ENCODE results near the gene AP1M2. TPM values are rescaled to one million over a fixed set of nuclear protein-coding genes. Genes with fewer than 3 reads are reported as not detected.

AP1M2 gene
- total RNA-seq, 1 experiment from 2014 or later: 10.1 TPM

DNA sequence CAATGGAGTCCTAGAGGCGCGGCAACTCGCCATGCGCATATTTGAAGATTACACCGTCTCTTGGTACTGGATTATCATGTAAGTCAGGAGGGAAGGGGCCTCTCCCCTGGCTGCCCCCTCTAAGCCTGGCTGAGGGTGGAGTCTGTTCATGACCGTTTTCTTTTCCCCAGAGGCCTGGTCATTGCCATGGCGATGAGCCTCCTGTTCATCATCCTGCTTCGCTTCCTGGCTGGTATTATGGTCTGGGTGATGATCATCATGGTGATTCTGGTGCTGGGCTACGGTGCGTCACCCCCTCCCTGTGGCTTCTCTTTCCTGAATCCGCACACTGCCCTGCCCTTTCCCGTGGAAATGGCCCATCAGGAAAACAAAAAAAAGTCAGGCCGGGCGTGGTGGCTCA, 44.8 kb upstream of the AP1M2 start:
- Histone ChIP-seq H3K27ac (ENCODE audit: low read length) (no peak overlapping the region), H3K27me3 (ENCODE audit: control insufficient read depth, insufficient read depth, low read length) (no peaks in the 10 kb centered on the region), H3K4me3 (ENCODE audit: low read depth in 2 of 2, low read length in 2 of 2) (no peak overlapping the region), H3K9me3 (ENCODE audit: control insufficient read depth, insufficient read depth, low read depth, low read length) (no peaks in the 10 kb centered on the region), H3K36me3 (ENCODE audit: control insufficient read depth, insufficient read depth, low read length) (no peaks in the 10 kb centered on the region), H3K4me1 (ENCODE audit: control insufficient read depth, insufficient read depth, low read length) (no peaks in the 10 kb centered on the region)
- BruUV-seq (replicated peaks): no TSS peak
- ATAC-seq: no peak
- ChIA-PET CTCF (no interaction called here), POLR2A (no interaction called here)
- in situ Hi-C loops (cut with HindIII; ENCODE audit: low pct_unique_long_range_greater_than_20kb, low sequenced_read_pairs): no loop called here
- intact Hi-C loops (cut with micrococcal nuclease; ENCODE audit: unreplicated experiment): no loop called here
- TF ChIP-seq TCF7L2 (IDR thresholded peaks at IDR 0.05; ENCODE audit: low read depth, low read length) (no peak), SIN3A (IDR thresholded peaks at IDR 0.05; ENCODE audit: borderline replicate concordance, insufficient read depth, low read depth, low read length) (no peak), POLR2AphosphoS5 (IDR thresholded peaks at IDR 0.05; ENCODE audit: low read depth, low read length) (no peak)
- TF ChIP-seq, protein P1, sequence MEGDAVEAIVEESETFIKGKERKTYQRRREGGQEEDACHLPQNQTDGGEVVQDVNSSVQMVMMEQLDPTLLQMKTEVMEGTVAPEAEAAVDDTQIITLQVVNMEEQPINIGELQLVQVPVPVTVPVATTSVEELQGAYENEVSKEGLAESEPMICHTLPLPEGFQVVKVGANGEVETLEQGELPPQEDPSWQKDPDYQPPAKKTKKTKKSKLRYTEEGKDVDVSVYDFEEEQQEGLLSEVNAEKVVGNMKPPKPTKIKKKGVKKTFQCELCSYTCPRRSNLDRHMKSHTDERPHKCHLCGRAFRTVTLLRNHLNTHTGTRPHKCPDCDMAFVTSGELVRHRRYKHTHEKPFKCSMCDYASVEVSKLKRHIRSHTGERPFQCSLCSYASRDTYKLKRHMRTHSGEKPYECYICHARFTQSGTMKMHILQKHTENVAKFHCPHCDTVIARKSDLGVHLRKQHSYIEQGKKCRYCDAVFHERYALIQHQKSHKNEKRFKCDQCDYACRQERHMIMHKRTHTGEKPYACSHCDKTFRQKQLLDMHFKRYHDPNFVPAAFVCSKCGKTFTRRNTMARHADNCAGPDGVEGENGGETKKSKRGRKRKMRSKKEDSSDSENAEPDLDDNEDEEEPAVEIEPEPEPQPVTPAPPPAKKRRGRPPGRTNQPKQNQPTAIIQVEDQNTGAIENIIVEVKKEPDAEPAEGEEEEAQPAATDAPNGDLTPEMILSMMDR (IDR thresholded peaks at IDR 0.05): no peak
- TF ChIP-seq, protein P2, sequence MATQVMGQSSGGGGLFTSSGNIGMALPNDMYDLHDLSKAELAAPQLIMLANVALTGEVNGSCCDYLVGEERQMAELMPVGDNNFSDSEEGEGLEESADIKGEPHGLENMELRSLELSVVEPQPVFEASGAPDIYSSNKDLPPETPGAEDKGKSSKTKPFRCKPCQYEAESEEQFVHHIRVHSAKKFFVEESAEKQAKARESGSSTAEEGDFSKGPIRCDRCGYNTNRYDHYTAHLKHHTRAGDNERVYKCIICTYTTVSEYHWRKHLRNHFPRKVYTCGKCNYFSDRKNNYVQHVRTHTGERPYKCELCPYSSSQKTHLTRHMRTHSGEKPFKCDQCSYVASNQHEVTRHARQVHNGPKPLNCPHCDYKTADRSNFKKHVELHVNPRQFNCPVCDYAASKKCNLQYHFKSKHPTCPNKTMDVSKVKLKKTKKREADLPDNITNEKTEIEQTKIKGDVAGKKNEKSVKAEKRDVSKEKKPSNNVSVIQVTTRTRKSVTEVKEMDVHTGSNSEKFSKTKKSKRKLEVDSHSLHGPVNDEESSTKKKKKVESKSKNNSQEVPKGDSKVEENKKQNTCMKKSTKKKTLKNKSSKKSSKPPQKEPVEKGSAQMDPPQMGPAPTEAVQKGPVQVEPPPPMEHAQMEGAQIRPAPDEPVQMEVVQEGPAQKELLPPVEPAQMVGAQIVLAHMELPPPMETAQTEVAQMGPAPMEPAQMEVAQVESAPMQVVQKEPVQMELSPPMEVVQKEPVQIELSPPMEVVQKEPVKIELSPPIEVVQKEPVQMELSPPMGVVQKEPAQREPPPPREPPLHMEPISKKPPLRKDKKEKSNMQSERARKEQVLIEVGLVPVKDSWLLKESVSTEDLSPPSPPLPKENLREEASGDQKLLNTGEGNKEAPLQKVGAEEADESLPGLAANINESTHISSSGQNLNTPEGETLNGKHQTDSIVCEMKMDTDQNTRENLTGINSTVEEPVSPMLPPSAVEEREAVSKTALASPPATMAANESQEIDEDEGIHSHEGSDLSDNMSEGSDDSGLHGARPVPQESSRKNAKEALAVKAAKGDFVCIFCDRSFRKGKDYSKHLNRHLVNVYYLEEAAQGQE (IDR thresholded peaks at IDR 0.05; ENCODE audit: insufficient read depth in 1 of 2, low read depth in 2 of 2, low read length in 1 of 2): no peak
- no peak for DNase-seq (ENCODE audit: low read depth, low spot score)

DNA sequence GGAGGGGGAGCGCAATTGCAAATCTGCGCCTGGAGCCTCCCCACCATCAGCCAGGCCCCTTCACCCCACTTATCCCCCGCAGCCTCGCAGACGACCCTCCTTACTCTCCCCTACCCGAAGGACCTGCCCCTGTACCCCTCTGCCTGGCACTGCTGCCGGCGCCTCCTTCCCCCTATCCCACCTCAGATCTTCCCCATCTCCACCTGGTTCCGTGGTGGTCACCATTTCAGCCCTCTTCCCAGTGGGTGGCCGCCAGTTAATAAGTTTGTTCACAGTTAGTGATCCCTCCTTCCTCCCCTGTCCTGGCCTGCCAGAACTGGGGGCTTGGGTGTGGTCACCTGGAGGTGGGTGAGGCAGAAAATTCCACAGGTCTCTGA, 38.6 kb upstream of the AP1M2 start:
- CTCF ChIA-PET: no interaction called here
- intact Hi-C loops (cut with micrococcal nuclease; ENCODE audit: unreplicated experiment): no loop called here
- Histone ChIP-seq H3K27me3 (ENCODE audit: control insufficient read depth, insufficient read depth, low read length) (no peaks in the 10 kb centered on the region), H3K4me1 (ENCODE audit: control insufficient read depth, insufficient read depth, low read length) (peaks cover 8% of the 10 kb centered on the region), H3K27ac (ENCODE audit: low read length) (peak overlapping the region; percentile 48; the same call in 1 of the 2 replicates), H3K4me3 (ENCODE audit: low read depth in 2 of 2, low read length in 2 of 2) (peak overlapping the region; percentile 48 to 61), H3K9me3 (ENCODE audit: control insufficient read depth, insufficient read depth, low read depth, low read length) (no peaks in the 10 kb centered on the region), H3K36me3 (ENCODE audit: control insufficient read depth, insufficient read depth, low read length) (no peaks in the 10 kb centered on the region)
- ATAC-seq (no peak), DNase-seq (ENCODE audit: low read depth, low spot score) (no peak)
- POLR2A ChIA-PET: no interaction called here
- BruUV-seq (replicated peaks): no TSS peak
- TF ChIP-seq, protein P1 (IDR thresholded peaks at IDR 0.05): no peak
- in situ Hi-C loops (cut with HindIII; ENCODE audit: low pct_unique_long_range_greater_than_20kb, low sequenced_read_pairs): no loop called here
